Right atrium auricular region (tissue), 2 donors: ENCODE measurements around the gene LRG1. TPM values are rescaled to one million over a fixed set of nuclear protein-coding genes. Genes with fewer than 3 reads are reported as not detected.

ENCODE experiments used
- DNase-seq: peaks from one replicate; pipeline ENCODE4 v3.0.0-alpha.2; 2019; ENCODE audit warnings: low spot score
- H3K27ac ChIP-seq, 2 donors: fragments of 200-600 bp; sonication (generic); 1 replicate in 1 of 2; 2 replicates in 1 of 2; pipeline ENCODE4 v1.5.1; 2016 to 2019
- H3K27me3 ChIP-seq, 2 donors: fragments of 200-600 bp; sonication (generic); one replicate each; pipeline versions ENCODE4 v1.5.1 to v1.6.0; 2017 to 2019
- H3K36me3 ChIP-seq: fragments of 200-600 bp; sonication (generic); one replicate; pipeline ENCODE4 v1.5.1; 2016
- H3K4me1 ChIP-seq, 2 donors: fragments of 200-600 bp; sonication (generic); one replicate each; pipeline versions ENCODE4 v1.5.1 to v1.6.0; 2017 to 2019
- H3K4me3 ChIP-seq, 2 donors: fragments of 200-600 bp; sonication (generic); 1 replicate in 1 of 2; 2 replicates in 1 of 2; pipeline ENCODE4 v1.5.1; 2017 to 2019; ENCODE audit warnings: mild to moderate bottlenecking in 1 of 2, moderate library complexity in 1 of 2
- H3K9me3 ChIP-seq, 2 donors: fragments of 200-600 bp; sonication (generic); one replicate each; pipeline ENCODE4 v1.5.1; 2019
- CTCF ChIP-seq, 2 donors: fragments of 200-600 bp; sonication (generic); IDR thresholded peaks; one replicate each; pipeline ENCODE4 v1.5.1; 2019; ENCODE audit warnings: antibody characterized with exemption in 2 of 2
- total RNA-seq, 2 donors: library from RNA; depleted of rRNA; stranded (reverse); fragments of >200 nt; gene quantifications; one replicate each; pipeline ENCODE4 v1.1.0, GENCODE V29; 2016

LRG1 gene
- total RNA-seq, 2 donors from 2014 or later: 0.67 TPM; not detected in 1

GRCh38 chr19:4553775-4554174 is 13.9 kb upstream of the LRG1 start:
- no peak for DNase-seq
- no peak for TF ChIP-seq CTCF (IDR thresholded peaks at IDR 0.05)
- H3K9me3 ChIP-seq: no peaks in the 10 kb centered on the region
- no peaks in the 10 kb centered on the region for H3K27me3 ChIP-seq
- H3K4me3 ChIP-seq: no peak overlapping the region
- peaks cover 14% of the 10 kb centered on the region for H3K36me3 ChIP-seq
- H3K27ac ChIP-seq: no peak overlapping the region
- peaks cover 0 to 15% of the 10 kb centered on the region in 2 donors for H3K4me1 ChIP-seq

GRCh38 chr19:4553092-4553695 is 13.4 kb upstream of the LRG1 start:
- H3K9me3 ChIP-seq: no peaks in the 10 kb centered on the region
- H3K27ac ChIP-seq: no peak overlapping the region
- no peaks in the 10 kb centered on the region for H3K27me3 ChIP-seq
- TF ChIP-seq CTCF (IDR thresholded peaks at IDR 0.05): no peak
- no peak overlapping the region for H3K4me3 ChIP-seq
- H3K36me3 ChIP-seq: peaks cover 14% of the 10 kb centered on the region
- peaks cover 0 to 13% of the 10 kb centered on the region in 2 donors for H3K4me1 ChIP-seq
- no peak for DNase-seq

GRCh38 chr19:4552525-4552819 is 12.6 kb upstream of the LRG1 start:
- Histone ChIP-seq H3K4me1 (peaks cover 0 to 6% of the 10 kb centered on the region in 2 donors), H3K9me3 (no peaks in the 10 kb centered on the region), H3K36me3 (peaks cover 14% of the 10 kb centered on the region), H3K4me3 (no peak overlapping the region), H3K27ac (no peak overlapping the region), H3K27me3 (no peaks in the 10 kb centered on the region)
- DNase-seq: no peak
- TF ChIP-seq CTCF (IDR thresholded peaks at IDR 0.05): no peak

GRCh38 chr19:4550479-4551050 is 10.7 kb upstream of the LRG1 start:
- Histone ChIP-seq H3K4me3 (no peak overlapping the region), H3K27ac (no peak overlapping the region), H3K27me3 (no peaks in the 10 kb centered on the region), H3K4me1 (no peaks in the 10 kb centered on the region), H3K9me3 (no peaks in the 10 kb centered on the region), H3K36me3 (peaks cover 14% of the 10 kb centered on the region)
- DNase-seq: no peak
- TF ChIP-seq CTCF (IDR thresholded peaks at IDR 0.05): no peak

- H3K4me3 ChIP-seq: no peak overlapping the region
- peaks cover 14% of the 10 kb centered on the region for H3K36me3 ChIP-seq
- no peak for DNase-seq
- no peaks in the 10 kb centered on the region for H3K4me1 ChIP-seq
- no peak for TF ChIP-seq CTCF (IDR thresholded peaks at IDR 0.05)
- H3K9me3 ChIP-seq: no peaks in the 10 kb centered on the region
- H3K27me3 ChIP-seq: no peaks in the 10 kb centered on the region
- no peak overlapping the region for H3K27ac ChIP-seq
Observed at GRCh38 chr19:4550018-4550417, 10.2 kb upstream of the LRG1 start.

- no peaks in the 10 kb centered on the region for H3K4me1 ChIP-seq
- H3K36me3 ChIP-seq: peaks cover 14% of the 10 kb centered on the region
- no peak overlapping the region for H3K27ac ChIP-seq
- H3K4me3 ChIP-seq: no peak overlapping the region
- H3K9me3 ChIP-seq: no peaks in the 10 kb centered on the region
- H3K27me3 ChIP-seq: no peaks in the 10 kb centered on the region
- DNase-seq: no peak
- no peak for TF ChIP-seq CTCF (IDR thresholded peaks at IDR 0.05)
Observed at GRCh38 chr19:4548238-4548584, 8.4 kb upstream of the LRG1 start.
